ENCODE measurements around the gene ELF1.

- TF ChIP-seq CTCF (IDR thresholded peaks at IDR 0.05), result no peak
- TF ChIP-seq POLR2A (IDR thresholded peaks at IDR 0.05), result no peak
Observed at GRCh38 chr13:41006306-41006705, 12.8 kb downstream of the ELF1 start.
